Neural crest cell (in vitro differentiated cells): ENCODE data around the gene TBC1D2. TPM values are rescaled to one million over a fixed set of nuclear protein-coding genes. Genes with fewer than 3 reads are reported as not detected.

Experiments used
- DNase-seq: peaks from one replicate; pipeline ENCODE4 v3.0.0; 2021; ENCODE audit warnings: low read depth, mixed read lengths, low spot score
- H3K27ac Mint-ChIP-seq: one replicate; pipeline ENCODE4 v1.8.0; 2021; ENCODE audit warnings: mild to moderate bottlenecking, mixed read lengths; ENCODE audit not compliant: unreplicated experiment
- H3K27me3 Mint-ChIP-seq: 2 replicates; pipeline ENCODE4 v1.8.0; 2021; ENCODE audit warnings: low read depth, mild to moderate bottlenecking, mixed read lengths
- H3K36me3 Mint-ChIP-seq: 2 replicates; pipeline ENCODE4 v1.8.0; 2021; ENCODE audit warnings: low read depth, mild to moderate bottlenecking, mixed read lengths
- H3K4me1 Mint-ChIP-seq: 2 replicates; pipeline ENCODE4 v1.8.0; 2021; ENCODE audit warnings: mixed read lengths
- H3K4me3 Mint-ChIP-seq: one replicate; pipeline ENCODE4 v1.8.0; 2021; ENCODE audit warnings: mild to moderate bottlenecking, mixed read lengths
- H3K9me3 Mint-ChIP-seq: 2 replicates; pipeline ENCODE4 v1.8.0; 2021; ENCODE audit warnings: mixed read lengths
- total RNA-seq: library from RNA; stranded (reverse); gene quantifications from 2 replicates; pipeline ENCODE4 v1.2.1, GENCODE V29; 2021
- TF ChIP-seq, protein P1 (sequence below): fragments of 200-600 bp; sonication (generic); conservative IDR thresholded peaks from 2 replicates; pipeline ENCODE4 v1.5.0; 2021; ENCODE audit warnings: antibody characterized with exemption, mild to moderate bottlenecking

TBC1D2 gene
- total RNA-seq, 1 donor from 2014 or later: 2.4 TPM

DNA sequence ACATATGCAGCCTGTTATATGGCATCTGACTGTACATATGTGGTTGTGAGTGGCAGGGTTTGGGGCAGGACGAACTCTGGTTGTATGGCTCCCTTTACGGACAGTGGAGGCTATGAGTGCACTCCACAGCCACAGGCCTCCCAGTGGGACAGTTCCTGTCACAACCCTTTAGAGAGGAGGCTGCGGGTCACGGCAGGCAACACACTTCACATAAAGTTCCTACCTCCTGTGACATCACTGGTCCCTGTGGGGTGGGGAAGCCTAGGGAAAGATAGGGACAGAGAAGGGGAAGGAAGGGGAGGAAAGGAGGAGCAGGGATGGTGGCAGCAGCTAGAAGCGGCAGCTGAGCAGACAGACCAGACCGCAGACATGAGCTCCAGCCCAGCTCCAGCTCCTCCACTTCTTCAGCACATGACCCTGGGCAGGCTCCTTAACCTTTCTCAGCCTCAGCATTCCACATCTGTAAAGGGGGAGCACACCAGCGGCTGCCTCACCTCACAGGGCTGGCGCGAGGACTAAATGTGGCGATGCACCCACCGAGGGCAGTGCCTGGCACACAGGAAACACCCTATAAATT is 35.6 kb downstream of the TBC1D2 start:
- Mint-ChIP-seq H3K36me3 (no peaks in the 10 kb centered on the region), H3K4me1 (peaks cover 20% of the 10 kb centered on the region), H3K4me3 (no peak overlapping the region), H3K27me3 (no peaks in the 10 kb centered on the region), H3K27ac (no peak overlapping the region), H3K9me3 (no peaks in the 10 kb centered on the region)
- DNase-seq: no peak
- TF ChIP-seq, protein P1, sequence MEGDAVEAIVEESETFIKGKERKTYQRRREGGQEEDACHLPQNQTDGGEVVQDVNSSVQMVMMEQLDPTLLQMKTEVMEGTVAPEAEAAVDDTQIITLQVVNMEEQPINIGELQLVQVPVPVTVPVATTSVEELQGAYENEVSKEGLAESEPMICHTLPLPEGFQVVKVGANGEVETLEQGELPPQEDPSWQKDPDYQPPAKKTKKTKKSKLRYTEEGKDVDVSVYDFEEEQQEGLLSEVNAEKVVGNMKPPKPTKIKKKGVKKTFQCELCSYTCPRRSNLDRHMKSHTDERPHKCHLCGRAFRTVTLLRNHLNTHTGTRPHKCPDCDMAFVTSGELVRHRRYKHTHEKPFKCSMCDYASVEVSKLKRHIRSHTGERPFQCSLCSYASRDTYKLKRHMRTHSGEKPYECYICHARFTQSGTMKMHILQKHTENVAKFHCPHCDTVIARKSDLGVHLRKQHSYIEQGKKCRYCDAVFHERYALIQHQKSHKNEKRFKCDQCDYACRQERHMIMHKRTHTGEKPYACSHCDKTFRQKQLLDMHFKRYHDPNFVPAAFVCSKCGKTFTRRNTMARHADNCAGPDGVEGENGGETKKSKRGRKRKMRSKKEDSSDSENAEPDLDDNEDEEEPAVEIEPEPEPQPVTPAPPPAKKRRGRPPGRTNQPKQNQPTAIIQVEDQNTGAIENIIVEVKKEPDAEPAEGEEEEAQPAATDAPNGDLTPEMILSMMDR: no peak

DNA sequence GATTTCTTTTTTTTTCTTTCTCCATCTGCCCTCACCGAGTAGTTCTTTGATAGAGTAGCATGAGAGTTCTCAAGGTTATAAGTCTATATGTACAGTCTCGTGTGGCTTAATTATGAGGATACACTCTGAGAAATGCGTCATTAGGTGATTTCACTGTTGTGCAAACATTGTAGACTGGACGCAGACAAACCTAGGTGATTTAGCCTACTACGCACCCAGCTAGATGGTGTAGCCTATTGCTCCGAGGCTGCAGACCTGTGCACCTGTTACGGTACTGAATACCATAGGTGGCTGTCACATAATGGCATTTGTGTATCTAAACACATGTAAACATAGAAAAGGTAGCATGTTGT is 36.1 kb downstream of the TBC1D2 start:
- peaks cover 20% of the 10 kb centered on the region for H3K4me1 Mint-ChIP-seq

DNA sequence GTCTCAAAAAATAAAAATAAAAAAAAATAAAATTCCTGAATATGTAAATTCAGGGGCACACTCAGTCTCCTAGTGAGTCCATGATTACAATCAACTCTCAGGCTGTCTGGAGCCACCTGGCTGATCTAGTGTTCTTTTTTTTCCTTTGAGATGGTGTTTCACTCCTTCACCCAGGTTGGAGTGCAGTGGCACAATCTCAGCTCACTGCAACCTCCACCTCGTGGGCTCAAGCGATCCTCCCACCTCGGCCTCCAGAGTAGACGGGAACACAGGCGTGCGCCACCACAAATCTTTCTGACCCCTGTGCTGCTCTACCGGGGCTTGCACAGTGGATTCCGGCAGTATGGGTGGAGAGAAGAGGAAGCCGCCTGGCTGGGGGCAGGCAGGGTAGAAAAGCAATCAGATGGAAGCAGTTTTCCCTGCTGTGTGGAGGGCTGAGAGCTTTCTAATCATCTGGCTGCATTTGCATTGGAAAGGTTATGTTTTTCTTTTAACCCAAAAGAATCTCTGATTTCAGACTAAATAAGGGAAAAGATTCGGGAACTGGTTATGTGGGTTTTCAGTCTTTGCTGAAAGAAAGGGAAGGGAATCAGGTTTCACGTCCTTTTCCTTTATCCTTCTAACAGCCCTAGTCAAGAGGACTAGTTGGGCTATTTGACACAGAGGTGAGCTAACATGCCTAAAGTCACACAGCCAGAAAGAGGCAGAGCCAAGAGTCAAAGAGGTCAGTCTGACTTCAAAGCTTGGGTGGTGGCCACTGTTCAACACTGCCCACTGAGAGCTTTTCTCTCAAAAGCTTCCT is 36.7 kb downstream of the TBC1D2 start:
- H3K4me3 Mint-ChIP-seq: no peak overlapping the region
- no peak for DNase-seq
- H3K4me1 Mint-ChIP-seq: peaks cover 20% of the 10 kb centered on the region
- H3K27me3 Mint-ChIP-seq: no peaks in the 10 kb centered on the region
- H3K9me3 Mint-ChIP-seq: no peaks in the 10 kb centered on the region
- no peak overlapping the region for H3K27ac Mint-ChIP-seq
- TF ChIP-seq, protein P1: no peak
- H3K36me3 Mint-ChIP-seq: no peaks in the 10 kb centered on the region

More for the DNA sequence above, 36.1 kb downstream of the TBC1D2 start:
- no peak overlapping the region for H3K4me3 Mint-ChIP-seq
- DNase-seq: no peak
- no peaks in the 10 kb centered on the region for H3K27me3 Mint-ChIP-seq
- TF ChIP-seq, protein P1: no peak
- H3K27ac Mint-ChIP-seq: no peak overlapping the region
- H3K36me3 Mint-ChIP-seq: no peaks in the 10 kb centered on the region
- H3K9me3 Mint-ChIP-seq: no peaks in the 10 kb centered on the region

DNA sequence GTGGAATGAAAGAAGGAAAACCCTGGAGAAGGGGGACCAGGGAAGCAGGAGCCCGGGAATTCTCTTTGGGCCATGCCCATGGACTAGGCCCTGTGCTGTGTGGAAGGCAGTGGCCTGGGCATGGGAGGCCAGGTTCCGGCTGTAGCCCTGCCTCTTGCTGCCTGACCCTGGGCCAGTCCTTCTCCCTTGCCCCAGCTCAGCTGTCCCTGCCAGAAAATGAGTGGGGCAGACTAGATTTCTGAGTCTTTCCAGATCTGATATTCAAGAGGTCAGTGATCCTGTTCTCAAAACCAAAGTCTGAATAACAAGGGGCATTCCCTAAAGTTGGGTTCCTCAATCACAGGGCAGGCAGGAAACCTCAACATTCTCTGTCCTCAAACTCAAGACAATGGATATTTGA is 38.2 kb downstream of the TBC1D2 start:
- Mint-ChIP-seq H3K36me3 (no peaks in the 10 kb centered on the region), H3K4me3 (no peak overlapping the region), H3K4me1 (peaks cover 20% of the 10 kb centered on the region), H3K27ac (no peak overlapping the region), H3K9me3 (no peaks in the 10 kb centered on the region), H3K27me3 (no peaks in the 10 kb centered on the region)
- TF ChIP-seq, protein P1: no peak
- DNase-seq: no peak

DNA sequence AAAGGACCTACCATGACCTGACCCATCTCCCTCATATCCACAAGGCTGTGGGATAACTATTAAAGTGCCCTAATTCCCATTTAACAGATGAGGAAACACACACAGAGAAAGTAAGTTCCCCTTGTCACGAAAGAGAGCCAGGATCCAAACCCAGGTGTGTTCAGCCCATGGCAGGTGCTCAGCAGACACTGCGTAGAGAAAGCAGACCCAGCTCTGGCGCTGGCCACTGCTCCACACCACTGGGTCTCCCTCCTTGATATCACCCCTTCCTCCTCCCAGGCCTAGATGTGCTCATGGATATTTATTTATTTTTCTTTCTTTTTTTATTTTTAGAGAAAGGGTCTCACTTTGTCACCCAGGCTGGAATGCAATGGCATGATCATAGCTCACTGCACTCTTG is 39.1 kb downstream of the TBC1D2 start:
- DNase-seq: no peak
- H3K9me3 Mint-ChIP-seq: no peaks in the 10 kb centered on the region
- no peak overlapping the region for H3K27ac Mint-ChIP-seq
- peaks cover 20% of the 10 kb centered on the region for H3K4me1 Mint-ChIP-seq
- H3K27me3 Mint-ChIP-seq: no peaks in the 10 kb centered on the region
- TF ChIP-seq, protein P1: no peak
- H3K4me3 Mint-ChIP-seq: no peak overlapping the region
- no peaks in the 10 kb centered on the region for H3K36me3 Mint-ChIP-seq
